Bronchial epithelial cell (primary cell): ENCODE results near the gene ITIH1. TPM values are rescaled to one million over a fixed set of nuclear protein-coding genes. Genes with fewer than 3 reads are reported as not detected.

Experiments used
- DNase-seq: peaks from one replicate; pipeline ENCODE4 v3.0.0-alpha.2; 2010; ENCODE audit warnings: low read depth
- FAIRE-seq: peaks from 2 replicates; lab custom pipeline; 2011; peaks lifted over from hg19 to GRCh38; lab: Jason Lieb, UNC
- H3K27me3 ChIP-seq: 2 replicates; pipeline ENCODE4 v1.5.1; 2011; ENCODE audit warnings: low read length; ENCODE audit not compliant: control insufficient read depth, insufficient read depth
- H3K36me3 ChIP-seq: 2 replicates; pipeline ENCODE4 v1.5.1; 2011; ENCODE audit warnings: low read length; ENCODE audit not compliant: control insufficient read depth, insufficient read depth
- H3K4me3 ChIP-seq: 2 replicates; pipeline ENCODE4 v1.5.1; 2011; ENCODE audit warnings: mild to moderate bottlenecking, low read depth, low read length, control low read depth
- total RNA-seq: library from RNA; depleted of rRNA; stranded (reverse); fragments of >200 nt; gene quantifications from 2 replicates; pipeline ENCODE4 v1.2.1, GENCODE V29; 2014
- TF ChIP-seq, protein P1 (sequence below): IDR thresholded peaks from 2 replicates; pipeline ENCODE4 v1.5.1; 2011; ENCODE audit warnings: mild to moderate bottlenecking, moderate library complexity, low read length, control low read depth, inconsistent platforms; ENCODE audit not compliant: insufficient read depth, severe bottlenecking

ITIH1 gene
- total RNA-seq, 1 donor from 2014 or later = not detected

DNA sequence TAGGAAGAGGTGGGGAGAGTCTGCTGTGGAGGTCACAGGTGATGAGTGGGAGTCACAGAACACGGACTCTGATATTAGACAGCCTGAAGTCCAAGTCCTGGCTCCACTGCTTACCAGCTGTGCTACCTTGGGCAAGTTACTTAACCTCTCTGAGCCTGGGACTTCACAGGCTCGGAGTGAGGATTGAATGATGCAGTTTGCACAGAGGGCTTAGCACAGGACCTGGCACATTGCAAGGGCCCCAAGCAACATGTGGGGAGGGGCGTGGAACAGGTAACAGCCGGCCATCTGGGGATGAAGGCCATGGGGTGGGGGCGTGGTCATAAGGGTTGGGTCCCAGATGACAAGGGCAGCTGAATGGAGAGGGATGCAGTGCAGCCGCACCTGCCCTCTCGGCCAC is 12.9 kb downstream of the ITIH1 start:
- DNase-seq (no peak), FAIRE-seq (no peak)
- TF ChIP-seq, protein P1, sequence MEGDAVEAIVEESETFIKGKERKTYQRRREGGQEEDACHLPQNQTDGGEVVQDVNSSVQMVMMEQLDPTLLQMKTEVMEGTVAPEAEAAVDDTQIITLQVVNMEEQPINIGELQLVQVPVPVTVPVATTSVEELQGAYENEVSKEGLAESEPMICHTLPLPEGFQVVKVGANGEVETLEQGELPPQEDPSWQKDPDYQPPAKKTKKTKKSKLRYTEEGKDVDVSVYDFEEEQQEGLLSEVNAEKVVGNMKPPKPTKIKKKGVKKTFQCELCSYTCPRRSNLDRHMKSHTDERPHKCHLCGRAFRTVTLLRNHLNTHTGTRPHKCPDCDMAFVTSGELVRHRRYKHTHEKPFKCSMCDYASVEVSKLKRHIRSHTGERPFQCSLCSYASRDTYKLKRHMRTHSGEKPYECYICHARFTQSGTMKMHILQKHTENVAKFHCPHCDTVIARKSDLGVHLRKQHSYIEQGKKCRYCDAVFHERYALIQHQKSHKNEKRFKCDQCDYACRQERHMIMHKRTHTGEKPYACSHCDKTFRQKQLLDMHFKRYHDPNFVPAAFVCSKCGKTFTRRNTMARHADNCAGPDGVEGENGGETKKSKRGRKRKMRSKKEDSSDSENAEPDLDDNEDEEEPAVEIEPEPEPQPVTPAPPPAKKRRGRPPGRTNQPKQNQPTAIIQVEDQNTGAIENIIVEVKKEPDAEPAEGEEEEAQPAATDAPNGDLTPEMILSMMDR = no peak
- H3K27me3 ChIP-seq = peaks cover 5% of the 10 kb centered on the region
- no peaks in the 10 kb centered on the region for H3K36me3 ChIP-seq
- no peak overlapping the region for H3K4me3 ChIP-seq

DNA sequence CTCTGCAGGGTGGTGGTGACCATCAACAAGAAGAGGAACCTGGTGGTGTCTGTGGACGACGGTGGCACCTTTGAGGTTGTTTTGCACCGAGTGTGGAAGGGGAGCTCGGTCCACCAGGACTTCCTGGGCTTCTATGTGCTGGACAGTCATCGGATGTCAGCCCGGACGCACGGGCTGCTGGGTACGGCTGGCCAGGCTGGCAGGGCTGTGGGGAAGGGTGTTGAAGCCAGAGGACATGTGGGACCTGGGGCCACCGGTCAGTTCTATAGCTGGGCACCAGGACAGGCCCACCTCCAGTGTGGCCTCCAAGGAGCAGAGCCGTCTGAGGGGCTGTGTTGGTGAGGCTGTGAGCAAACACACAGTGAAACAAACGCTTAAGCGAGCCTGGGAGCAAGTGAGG is 13.3 kb downstream of the ITIH1 start:
- Histone ChIP-seq H3K27me3 (peaks cover 5% of the 10 kb centered on the region), H3K4me3 (no peak overlapping the region), H3K36me3 (no peaks in the 10 kb centered on the region)
- FAIRE-seq (no peak), DNase-seq (no peak)
- TF ChIP-seq, protein P1 = no peak

DNA sequence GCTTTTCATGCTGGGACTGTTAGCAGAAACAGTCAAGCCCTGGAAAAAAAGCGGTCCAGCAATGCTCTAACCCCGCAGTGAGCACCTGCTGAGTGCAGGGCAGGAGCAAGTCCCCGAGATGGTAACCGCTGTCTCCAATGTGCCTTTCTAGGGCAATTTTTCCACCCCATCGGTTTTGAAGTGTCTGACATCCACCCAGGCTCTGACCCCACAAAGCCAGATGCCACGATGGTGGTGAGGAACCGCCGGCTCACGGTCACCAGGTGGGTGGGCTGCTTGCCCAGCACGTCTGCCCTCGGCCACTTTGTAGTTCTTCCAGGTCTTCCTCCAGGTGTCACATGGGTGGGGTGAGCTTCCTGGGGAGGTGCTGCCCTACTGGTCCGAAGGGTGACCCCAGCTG is 14.0 kb downstream of the ITIH1 start:
- FAIRE-seq (no peak), DNase-seq (no peak)
- TF ChIP-seq, protein P1 = no peak
- H3K36me3 ChIP-seq = no peaks in the 10 kb centered on the region
- peaks cover 5% of the 10 kb centered on the region for H3K27me3 ChIP-seq
- no peak overlapping the region for H3K4me3 ChIP-seq

DNA sequence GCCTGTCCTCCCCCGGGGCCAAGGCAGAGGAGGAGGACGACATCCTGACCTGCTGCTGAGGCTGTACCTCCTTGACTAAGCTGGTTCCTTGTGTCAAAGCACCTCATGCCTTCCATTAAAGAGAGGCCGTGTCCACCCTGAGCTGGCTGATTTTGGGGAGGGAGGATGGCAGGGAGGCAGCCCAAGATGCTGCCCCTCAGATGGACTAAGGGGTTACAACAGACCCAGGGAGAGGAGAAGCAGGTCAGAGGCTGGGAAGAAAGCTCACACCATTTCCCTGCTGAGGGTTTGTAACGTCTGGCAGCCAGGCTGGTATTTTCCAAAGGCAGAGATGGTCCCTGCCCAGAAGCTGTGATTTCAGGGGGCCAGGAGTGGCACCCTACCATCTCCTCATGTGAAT is 14.5 kb downstream of the ITIH1 start:
- DNase-seq = no peak
- no peak overlapping the region for H3K4me3 ChIP-seq
- FAIRE-seq = peak; percentile 28
- H3K27me3 ChIP-seq = peaks cover 5% of the 10 kb centered on the region
- TF ChIP-seq, protein P1 = no peak
- no peaks in the 10 kb centered on the region for H3K36me3 ChIP-seq

DNA sequence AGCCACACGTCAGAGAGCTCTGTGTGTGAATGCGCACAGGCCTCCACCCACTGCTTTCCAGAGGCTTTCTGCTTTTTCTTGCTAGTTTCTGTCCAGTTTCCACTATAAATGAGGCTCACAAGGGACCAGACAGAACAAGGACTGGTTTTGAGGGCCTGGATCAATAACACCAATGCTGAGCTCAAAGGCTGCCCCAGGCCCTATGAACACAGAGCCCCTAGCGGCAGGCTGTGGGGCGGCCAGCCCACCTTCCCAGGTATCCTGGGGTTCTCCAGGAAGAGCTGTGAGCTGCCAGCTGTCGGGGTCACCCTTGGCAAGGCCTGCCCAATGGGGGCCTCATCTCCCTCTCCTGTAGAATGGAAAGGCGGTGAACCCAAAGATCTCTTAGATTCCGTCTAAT is 15.0 kb downstream of the ITIH1 start:
- H3K36me3 ChIP-seq = no peaks in the 10 kb centered on the region
- FAIRE-seq = no peak

More for the DNA sequence above, 15.0 kb downstream of the ITIH1 start:
- H3K4me3 ChIP-seq = no peak overlapping the region
- H3K27me3 ChIP-seq = peaks cover 5% of the 10 kb centered on the region
- DNase-seq = no peak
- TF ChIP-seq, protein P1 = peak; percentile 11
